SK-N-SH treated with all-trans-retinoic acid at 6 μM for 48 hours (cell line): Measurements from ENCODE around the gene SLAMF6.

ENCODE experiments used
- ATAC-seq: fragments of 200-7000 bp; cut with Tn5 transposase; 3 replicates; pipeline ENCODE4 v1.9.1; 2020; ENCODE audit warnings: mild to moderate bottlenecking, moderate library complexity
- ARNTL ChIP-seq: fragments of 450-650 bp; formaldehyde crosslinking; IDR thresholded peaks from 2 replicates; pipeline ENCODE4 v1.5.0; 2020; ENCODE audit warnings: low read depth, mild to moderate bottlenecking, moderate library complexity, borderline replicate concordance
- CSDC2 ChIP-seq: fragments of 250-450 bp; sonication (Bioruptor Pico); IDR thresholded peaks from 2 replicates; pipeline ENCODE4 v1.5.0; 2020; ENCODE audit warnings: mild to moderate bottlenecking, moderate library complexity
- ESRRG ChIP-seq: fragments of 250-450 bp; sonication (Bioruptor Pico); IDR thresholded peaks from 2 replicates; pipeline ENCODE4 v1.6.1; 2021; ENCODE audit warnings: mild to moderate bottlenecking
- GLIS3 ChIP-seq: fragments of 250-450 bp; sonication (Bioruptor Pico); IDR thresholded peaks from 2 replicates; pipeline ENCODE4 v1.5.0; 2020; ENCODE audit warnings: mild to moderate bottlenecking, moderate library complexity
- OSR1 ChIP-seq: fragments of 250-450 bp; sonication (Bioruptor Pico); IDR thresholded peaks from 2 replicates; pipeline ENCODE4 v1.8.0; 2022; ENCODE audit warnings: moderate library complexity, mild to moderate bottlenecking, inconsistent platforms
- PPARA ChIP-seq: fragments of 250-450 bp; sonication (Bioruptor Pico); IDR thresholded peaks from 2 replicates; pipeline ENCODE4 v1.5.0; 2020; ENCODE audit warnings: mild to moderate bottlenecking, borderline replicate concordance
- RARB ChIP-seq: fragments of 250-450 bp; sonication (Bioruptor Pico); IDR thresholded peaks from 2 replicates; pipeline ENCODE4 v1.8.0; 2021; ENCODE audit warnings: mild to moderate bottlenecking, moderate library complexity
- SNAI2 ChIP-seq: fragments of 250-450 bp; sonication (Bioruptor Pico); IDR thresholded peaks from 2 replicates; pipeline ENCODE4 v1.5.0; 2020; ENCODE audit warnings: mild to moderate bottlenecking, moderate library complexity
- TCF4 ChIP-seq: fragments of 250-450 bp; sonication (Bioruptor Pico); IDR thresholded peaks from 2 replicates; pipeline ENCODE4 v1.8.0; 2021; ENCODE audit warnings: mild to moderate bottlenecking, moderate library complexity, borderline replicate concordance
- TOX ChIP-seq: fragments of 250-450 bp; sonication (Bioruptor Pico); IDR thresholded peaks from 2 replicates; pipeline ENCODE4 v1.8.0; 2021; ENCODE audit warnings: mild to moderate bottlenecking, moderate library complexity, borderline replicate concordance
- ZC3H10 ChIP-seq: fragments of 250-450 bp; sonication (Bioruptor Pico); IDR thresholded peaks from 2 replicates; pipeline ENCODE4 v1.5.1; 2021; ENCODE audit warnings: mild to moderate bottlenecking, moderate library complexity
- ZFP3 ChIP-seq: fragments of 250-450 bp; sonication (Bioruptor Pico); IDR thresholded peaks from 2 replicates; pipeline ENCODE4 v1.5.0; 2020; ENCODE audit warnings: mild to moderate bottlenecking, moderate library complexity
- ZFP30 ChIP-seq: fragments of 450-650 bp; formaldehyde crosslinking; IDR thresholded peaks from 2 replicates; pipeline ENCODE4 v1.5.0; 2022; ENCODE audit warnings: mild to moderate bottlenecking, moderate library complexity
- ZNF565 ChIP-seq: fragments of 450-650 bp; formaldehyde crosslinking; conservative IDR thresholded peaks from 2 replicates; pipeline ENCODE4 v1.5.0; 2020; ENCODE audit warnings: low read depth, mild to moderate bottlenecking, moderate library complexity
- ZNF70 ChIP-seq: fragments of 450-650 bp; formaldehyde crosslinking; IDR thresholded peaks from 2 replicates; pipeline ENCODE4 v1.5.0; 2020; ENCODE audit warnings: mild to moderate bottlenecking, moderate library complexity
- ZNF8 ChIP-seq: fragments of 450-650 bp; formaldehyde crosslinking; IDR thresholded peaks from 2 replicates; pipeline ENCODE4 v1.5.0; 2020; ENCODE audit warnings: mild to moderate bottlenecking, moderate library complexity
- TF ChIP-seq, protein P1 (sequence below): fragments of 250-450 bp; sonication (Bioruptor Pico); IDR thresholded peaks from 2 replicates; pipeline ENCODE4 v1.5.0; 2020; ENCODE audit warnings: mild to moderate bottlenecking, moderate library complexity
- TF ChIP-seq, protein P2 (sequence below): fragments of 250-450 bp; sonication (Bioruptor Pico); IDR thresholded peaks from 2 replicates; pipeline ENCODE4 v1.8.0; 2021; ENCODE audit warnings: low read depth, mild to moderate bottlenecking, moderate library complexity, borderline replicate concordance
- TF ChIP-seq, protein P3 (sequence below): fragments of 250-450 bp; sonication (Bioruptor Pico); IDR thresholded peaks from 2 replicates; pipeline ENCODE4 v1.5.1; 2021; ENCODE audit warnings: mild to moderate bottlenecking, moderate library complexity
- TF ChIP-seq, protein P4 (sequence below): fragments of 250-450 bp; sonication (Bioruptor Pico); IDR thresholded peaks from 2 replicates; pipeline ENCODE4 v1.5.1; 2020; ENCODE audit warnings: low read depth, mild to moderate bottlenecking, moderate library complexity
- TF ChIP-seq, protein P5 (sequence below): fragments of 250-450 bp; sonication (Bioruptor Pico); IDR thresholded peaks from 2 replicates; pipeline ENCODE4 v1.8.0; 2020; ENCODE audit warnings: mild to moderate bottlenecking, moderate library complexity, borderline replicate concordance

SLAMF6 gene

DNA sequence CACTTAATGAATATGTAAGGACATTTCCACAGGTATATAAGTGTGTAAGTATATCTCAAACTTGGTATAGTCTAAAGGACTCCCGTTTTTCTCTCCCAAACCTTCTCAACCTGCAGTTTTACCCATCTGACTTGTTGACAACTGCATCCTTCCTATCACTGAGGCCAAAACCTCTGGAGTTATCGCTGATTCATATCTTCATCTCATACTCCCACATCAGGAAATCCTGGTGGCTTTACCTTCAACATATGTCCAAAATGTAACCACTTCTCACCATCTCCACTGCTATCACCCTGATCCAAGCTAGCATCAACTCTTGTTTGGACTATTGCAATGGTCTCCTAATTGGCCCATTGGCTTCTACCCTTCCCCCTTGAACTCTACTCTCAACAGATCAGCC lies 30.4 kb downstream of the SLAMF6 start:
- ATAC-seq, result no peak
- no peak for TF ChIP-seq ZC3H10
- no peak for TF ChIP-seq ESRRG
- no peak for TF ChIP-seq PPARA (CRISPR knock-in tag)
- TF ChIP-seq CSDC2 (CRISPR knock-in tag), result no peak

DNA sequence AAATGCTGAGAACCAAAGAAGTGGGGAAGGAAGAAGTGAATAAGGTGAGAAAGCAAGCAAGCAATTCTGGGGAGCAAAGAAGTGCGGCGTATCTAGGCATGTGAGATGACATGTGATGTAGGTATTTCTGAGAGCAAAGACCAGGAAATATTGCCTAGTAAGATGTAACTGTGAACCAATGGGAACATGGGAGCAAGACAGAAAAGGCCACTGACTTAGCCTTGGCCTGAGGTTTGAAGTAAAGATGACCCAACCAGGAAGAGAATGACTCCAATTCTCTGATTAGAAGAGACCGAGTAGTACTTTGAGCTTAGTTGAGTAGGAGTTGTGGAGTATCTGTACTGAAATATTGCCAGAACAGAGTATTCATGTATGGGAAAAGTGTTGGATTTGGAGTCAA lies 31.1 kb downstream of the SLAMF6 start:
- ATAC-seq, result no peak
- TF ChIP-seq ZNF565 (CRISPR knock-in tag), result no peak
- TF ChIP-seq GLIS3 (CRISPR knock-in tag), result no peak
- TF ChIP-seq, protein P1, sequence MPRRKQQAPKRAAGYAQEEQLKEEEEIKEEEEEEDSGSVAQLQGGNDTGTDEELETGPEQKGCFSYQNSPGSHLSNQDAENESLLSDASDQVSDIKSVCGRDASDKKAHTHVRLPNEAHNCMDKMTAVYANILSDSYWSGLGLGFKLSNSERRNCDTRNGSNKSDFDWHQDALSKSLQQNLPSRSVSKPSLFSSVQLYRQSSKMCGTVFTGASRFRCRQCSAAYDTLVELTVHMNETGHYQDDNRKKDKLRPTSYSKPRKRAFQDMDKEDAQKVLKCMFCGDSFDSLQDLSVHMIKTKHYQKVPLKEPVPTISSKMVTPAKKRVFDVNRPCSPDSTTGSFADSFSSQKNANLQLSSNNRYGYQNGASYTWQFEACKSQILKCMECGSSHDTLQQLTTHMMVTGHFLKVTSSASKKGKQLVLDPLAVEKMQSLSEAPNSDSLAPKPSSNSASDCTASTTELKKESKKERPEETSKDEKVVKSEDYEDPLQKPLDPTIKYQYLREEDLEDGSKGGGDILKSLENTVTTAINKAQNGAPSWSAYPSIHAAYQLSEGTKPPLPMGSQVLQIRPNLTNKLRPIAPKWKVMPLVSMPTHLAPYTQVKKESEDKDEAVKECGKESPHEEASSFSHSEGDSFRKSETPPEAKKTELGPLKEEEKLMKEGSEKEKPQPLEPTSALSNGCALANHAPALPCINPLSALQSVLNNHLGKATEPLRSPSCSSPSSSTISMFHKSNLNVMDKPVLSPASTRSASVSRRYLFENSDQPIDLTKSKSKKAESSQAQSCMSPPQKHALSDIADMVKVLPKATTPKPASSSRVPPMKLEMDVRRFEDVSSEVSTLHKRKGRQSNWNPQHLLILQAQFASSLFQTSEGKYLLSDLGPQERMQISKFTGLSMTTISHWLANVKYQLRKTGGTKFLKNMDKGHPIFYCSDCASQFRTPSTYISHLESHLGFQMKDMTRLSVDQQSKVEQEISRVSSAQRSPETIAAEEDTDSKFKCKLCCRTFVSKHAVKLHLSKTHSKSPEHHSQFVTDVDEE (CRISPR knock-in tag), result no peak
- TF ChIP-seq ZNF70 (CRISPR knock-in tag), result no peak
- TF ChIP-seq, protein P2, sequence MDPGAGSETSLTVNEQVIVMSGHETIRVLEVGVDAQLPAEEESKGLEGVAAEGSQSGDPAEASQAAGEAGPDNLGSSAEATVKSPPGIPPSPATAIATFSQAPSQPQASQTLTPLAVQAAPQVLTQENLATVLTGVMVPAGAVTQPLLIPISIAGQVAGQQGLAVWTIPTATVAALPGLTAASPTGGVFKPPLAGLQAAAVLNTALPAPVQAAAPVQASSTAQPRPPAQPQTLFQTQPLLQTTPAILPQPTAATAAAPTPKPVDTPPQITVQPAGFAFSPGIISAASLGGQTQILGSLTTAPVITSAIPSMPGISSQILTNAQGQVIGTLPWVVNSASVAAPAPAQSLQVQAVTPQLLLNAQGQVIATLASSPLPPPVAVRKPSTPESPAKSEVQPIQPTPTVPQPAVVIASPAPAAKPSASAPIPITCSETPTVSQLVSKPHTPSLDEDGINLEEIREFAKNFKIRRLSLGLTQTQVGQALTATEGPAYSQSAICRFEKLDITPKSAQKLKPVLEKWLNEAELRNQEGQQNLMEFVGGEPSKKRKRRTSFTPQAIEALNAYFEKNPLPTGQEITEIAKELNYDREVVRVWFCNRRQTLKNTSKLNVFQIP (CRISPR knock-in tag), result no peak
- TF ChIP-seq PPARA (CRISPR knock-in tag), result no peak
- TF ChIP-seq ZFP3 (CRISPR knock-in tag), result no peak
- TF ChIP-seq OSR1 (CRISPR knock-in tag), result no peak
- no peak for TF ChIP-seq ZC3H10
- no peak for TF ChIP-seq ARNTL
- no peak for TF ChIP-seq RARB (CRISPR knock-in tag)
- TF ChIP-seq TOX, result no peak
- TF ChIP-seq, all 23 proteins: peak for 0

DNA sequence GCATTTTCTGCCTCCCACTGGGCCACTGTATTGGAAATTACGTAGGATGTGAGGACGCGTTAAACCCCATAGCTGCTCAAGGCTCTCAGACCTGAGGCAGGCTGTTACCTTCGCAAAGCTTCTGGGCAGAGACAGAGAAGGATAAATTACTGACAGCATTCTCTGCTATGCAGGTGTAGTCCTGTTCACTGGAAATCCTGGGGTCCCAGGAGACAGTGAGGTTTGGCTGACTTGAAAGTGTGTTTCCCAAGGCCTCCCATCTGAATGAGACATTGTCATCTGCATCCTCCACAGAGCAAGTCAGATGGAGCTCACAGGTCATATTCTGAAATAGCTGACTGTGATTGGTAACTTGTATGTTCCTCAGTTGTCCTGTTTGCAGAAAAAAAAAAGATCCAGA lies 32.0 kb downstream of the SLAMF6 start:
- no peak for ATAC-seq
- TF ChIP-seq ZNF565 (CRISPR knock-in tag) (no peak), RARB (CRISPR knock-in tag) (no peak), GLIS3 (CRISPR knock-in tag) (no peak), ZC3H10 (no peak), ESRRG (no peak), TCF4 (no peak), ARNTL (no peak), ZFP3 (CRISPR knock-in tag) (no peak), ZFP30 (no peak), CSDC2 (CRISPR knock-in tag) (no peak), PPARA (CRISPR knock-in tag) (no peak), ZNF8 (CRISPR knock-in tag) (no peak), SNAI2 (CRISPR knock-in tag) (no peak)
- TF ChIP-seq, protein P3, sequence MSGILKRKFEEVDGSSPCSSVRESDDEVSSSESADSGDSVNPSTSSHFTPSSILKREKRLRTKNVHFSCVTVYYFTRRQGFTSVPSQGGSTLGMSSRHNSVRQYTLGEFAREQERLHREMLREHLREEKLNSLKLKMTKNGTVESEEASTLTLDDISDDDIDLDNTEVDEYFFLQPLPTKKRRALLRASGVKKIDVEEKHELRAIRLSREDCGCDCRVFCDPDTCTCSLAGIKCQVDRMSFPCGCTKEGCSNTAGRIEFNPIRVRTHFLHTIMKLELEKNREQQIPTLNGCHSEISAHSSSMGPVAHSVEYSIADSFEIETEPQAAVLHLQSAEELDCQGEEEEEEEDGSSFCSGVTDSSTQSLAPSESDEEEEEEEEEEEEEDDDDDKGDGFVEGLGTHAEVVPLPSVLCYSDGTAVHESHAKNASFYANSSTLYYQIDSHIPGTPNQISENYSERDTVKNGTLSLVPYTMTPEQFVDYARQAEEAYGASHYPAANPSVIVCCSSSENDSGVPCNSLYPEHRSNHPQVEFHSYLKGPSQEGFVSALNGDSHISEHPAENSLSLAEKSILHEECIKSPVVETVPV (CRISPR knock-in tag), result no peak
- TF ChIP-seq, protein P1 (CRISPR knock-in tag), result no peak
- TF ChIP-seq, protein P2 (CRISPR knock-in tag), result no peak
- TF ChIP-seq, protein P4, sequence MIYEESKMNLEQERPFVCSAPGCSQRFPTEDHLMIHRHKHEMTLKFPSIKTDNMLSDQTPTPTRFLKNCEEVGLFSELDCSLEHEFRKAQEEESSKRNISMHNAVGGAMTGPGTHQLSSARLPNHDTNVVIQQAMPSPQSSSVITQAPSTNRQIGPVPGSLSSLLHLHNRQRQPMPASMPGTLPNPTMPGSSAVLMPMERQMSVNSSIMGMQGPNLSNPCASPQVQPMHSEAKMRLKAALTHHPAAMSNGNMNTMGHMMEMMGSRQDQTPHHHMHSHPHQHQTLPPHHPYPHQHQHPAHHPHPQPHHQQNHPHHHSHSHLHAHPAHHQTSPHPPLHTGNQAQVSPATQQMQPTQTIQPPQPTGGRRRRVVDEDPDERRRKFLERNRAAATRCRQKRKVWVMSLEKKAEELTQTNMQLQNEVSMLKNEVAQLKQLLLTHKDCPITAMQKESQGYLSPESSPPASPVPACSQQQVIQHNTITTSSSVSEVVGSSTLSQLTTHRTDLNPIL (CRISPR knock-in tag), result no peak
- TF ChIP-seq, protein P5, sequence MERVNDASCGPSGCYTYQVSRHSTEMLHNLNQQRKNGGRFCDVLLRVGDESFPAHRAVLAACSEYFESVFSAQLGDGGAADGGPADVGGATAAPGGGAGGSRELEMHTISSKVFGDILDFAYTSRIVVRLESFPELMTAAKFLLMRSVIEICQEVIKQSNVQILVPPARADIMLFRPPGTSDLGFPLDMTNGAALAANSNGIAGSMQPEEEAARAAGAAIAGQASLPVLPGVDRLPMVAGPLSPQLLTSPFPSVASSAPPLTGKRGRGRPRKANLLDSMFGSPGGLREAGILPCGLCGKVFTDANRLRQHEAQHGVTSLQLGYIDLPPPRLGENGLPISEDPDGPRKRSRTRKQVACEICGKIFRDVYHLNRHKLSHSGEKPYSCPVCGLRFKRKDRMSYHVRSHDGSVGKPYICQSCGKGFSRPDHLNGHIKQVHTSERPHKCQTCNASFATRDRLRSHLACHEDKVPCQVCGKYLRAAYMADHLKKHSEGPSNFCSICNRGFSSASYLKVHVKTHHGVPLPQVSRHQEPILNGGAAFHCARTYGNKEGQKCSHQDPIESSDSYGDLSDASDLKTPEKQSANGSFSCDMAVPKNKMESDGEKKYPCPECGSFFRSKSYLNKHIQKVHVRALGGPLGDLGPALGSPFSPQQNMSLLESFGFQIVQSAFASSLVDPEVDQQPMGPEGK (CRISPR knock-in tag), result no peak
- TF ChIP-seq, all 23 proteins: peak for 0
